AG09309 (cell line): Measurements from ENCODE around the gene TUBA4B.

Experiments used
- DNase-seq: peaks from one replicate; pipeline ENCODE4 v3.0.0-alpha.2; 2010; ENCODE audit warnings: low read depth
- H3K4me3 ChIP-seq: 2 replicates; pipeline ENCODE4 v1.5.1; 2011; ENCODE audit warnings: mild to moderate bottlenecking, low read depth, low read length, moderate library complexity; ENCODE audit not compliant: control insufficient read depth
- CTCF ChIP-seq: IDR thresholded peaks from 2 replicates; pipeline ENCODE4 v1.5.1; 2011; ENCODE audit warnings: mild to moderate bottlenecking, low read depth, low read length, inconsistent platforms; ENCODE audit not compliant: insufficient read depth, control insufficient read depth; ENCODE audit errors: missing control alignments

TUBA4B gene

GRCh38 chr2:219207134-219207883 lies 45.7 kb upstream of the TUBA4B start:
- no peak for TF ChIP-seq CTCF
- H3K4me3 ChIP-seq: peak overlapping the region; percentile 82

GRCh38 chr2:219207884-219208740 lies 44.9 kb upstream of the TUBA4B start:
- DNase-seq: no peak
- TF ChIP-seq CTCF: no peak
- H3K4me3 ChIP-seq: peak overlapping the region; percentile 82; the same call in 1 of the 2 replicates

More at GRCh38 chr2:219207134-219207883, 45.7 kb upstream of the TUBA4B start:
- DNase-seq: no peak

- DNase-seq: no peak
- no peak for TF ChIP-seq CTCF
- no peak overlapping the region for H3K4me3 ChIP-seq
Observed at GRCh38 chr2:219209236-219210195, 43.5 kb upstream of the TUBA4B start.

- H3K4me3 ChIP-seq: no peak overlapping the region
- no peak for DNase-seq
- TF ChIP-seq CTCF: no peak
Observed at GRCh38 chr2:219210196-219210885, 42.7 kb upstream of the TUBA4B start.

- no peak overlapping the region for H3K4me3 ChIP-seq
- no peak for TF ChIP-seq CTCF
- DNase-seq: no peak
Observed at GRCh38 chr2:219210886-219211362, 42.1 kb upstream of the TUBA4B start.
